ENCODE results near the gene UNC50. TPM values are rescaled to one million over a fixed set of nuclear protein-coding genes. Genes with fewer than 3 reads are reported as not detected.

UNC50 gene
- total RNA-seq: 35.0 and 37.9 TPM in 2 replicates
- polyA plus RNA-seq: 53.7 and 60.8 TPM in 2 replicates

- no peaks in the 10 kb centered on the region for H3K27me3 ChIP-seq
- peak; percentile 94 to 95 for DNase-seq (ENCODE audit: low read depth in 1 of 2, low spot score in 1 of 2)
- H3K36me3 ChIP-seq: peaks cover 28% of the 10 kb centered on the region
- H3K4me3 ChIP-seq: peak within 1 kb of the TSS; percentile 86
- TF ChIP-seq, protein P1, sequence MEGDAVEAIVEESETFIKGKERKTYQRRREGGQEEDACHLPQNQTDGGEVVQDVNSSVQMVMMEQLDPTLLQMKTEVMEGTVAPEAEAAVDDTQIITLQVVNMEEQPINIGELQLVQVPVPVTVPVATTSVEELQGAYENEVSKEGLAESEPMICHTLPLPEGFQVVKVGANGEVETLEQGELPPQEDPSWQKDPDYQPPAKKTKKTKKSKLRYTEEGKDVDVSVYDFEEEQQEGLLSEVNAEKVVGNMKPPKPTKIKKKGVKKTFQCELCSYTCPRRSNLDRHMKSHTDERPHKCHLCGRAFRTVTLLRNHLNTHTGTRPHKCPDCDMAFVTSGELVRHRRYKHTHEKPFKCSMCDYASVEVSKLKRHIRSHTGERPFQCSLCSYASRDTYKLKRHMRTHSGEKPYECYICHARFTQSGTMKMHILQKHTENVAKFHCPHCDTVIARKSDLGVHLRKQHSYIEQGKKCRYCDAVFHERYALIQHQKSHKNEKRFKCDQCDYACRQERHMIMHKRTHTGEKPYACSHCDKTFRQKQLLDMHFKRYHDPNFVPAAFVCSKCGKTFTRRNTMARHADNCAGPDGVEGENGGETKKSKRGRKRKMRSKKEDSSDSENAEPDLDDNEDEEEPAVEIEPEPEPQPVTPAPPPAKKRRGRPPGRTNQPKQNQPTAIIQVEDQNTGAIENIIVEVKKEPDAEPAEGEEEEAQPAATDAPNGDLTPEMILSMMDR (IDR thresholded peaks at IDR 0.05; ENCODE audit: low read depth, low read length): no peak
- H3K9me3 ChIP-seq (ENCODE audit: low read depth): no peaks in the 10 kb centered on the region
- H3K27ac ChIP-seq: peak within 1 kb of the TSS; percentile 99
- peaks cover 15% of the 10 kb centered on the region for H3K4me1 ChIP-seq (ENCODE audit: low read depth)
These were observed at the start of gene UNC50, which contains the start of gene COA5 for GRCh38 chr2:98608116-98608961. UNC50 (plus strand) TSS chr2:98608589; CDS start chr2:98609760, 1,171 bp downstream. COA5 (minus strand) TSS chr2:98608512; CDS start chr2:98608405, 107 bp downstream.

- peaks cover 5% of the 10 kb centered on the region for H3K4me1 ChIP-seq (ENCODE audit: low read depth)
- TF ChIP-seq, protein P1 (IDR thresholded peaks at IDR 0.05; ENCODE audit: low read depth, low read length): no peak
- H3K36me3 ChIP-seq: no peaks in the 10 kb centered on the region
- DNase-seq (ENCODE audit: low read depth in 1 of 2, low spot score in 1 of 2): no peak
- no peak overlapping the region for H3K4me3 ChIP-seq
- H3K9me3 ChIP-seq (ENCODE audit: low read depth): no peaks in the 10 kb centered on the region
- no peaks in the 10 kb centered on the region for H3K27me3 ChIP-seq
- no peak overlapping the region for H3K27ac ChIP-seq
These were observed 49.4 kb upstream of the UNC50 start for GRCh38 chr2:98558852-98559530.

- peak in 1 of 2 donors; percentile 6 for DNase-seq (ENCODE audit: low read depth in 1 of 2, low spot score in 1 of 2)
- H3K27me3 ChIP-seq: no peaks in the 10 kb centered on the region
- TF ChIP-seq, protein P1 (IDR thresholded peaks at IDR 0.05; ENCODE audit: low read depth, low read length): no peak
- H3K27ac ChIP-seq: no peak overlapping the region
- no peaks in the 10 kb centered on the region for H3K36me3 ChIP-seq
- no peak overlapping the region for H3K4me3 ChIP-seq
- H3K4me1 ChIP-seq (ENCODE audit: low read depth): peaks cover 5% of the 10 kb centered on the region
- H3K9me3 ChIP-seq (ENCODE audit: low read depth): no peaks in the 10 kb centered on the region
These were observed 48.8 kb upstream of the UNC50 start for GRCh38 chr2:98559581-98559980.

GRCh38 chr2:98560256-98560771 is 48.1 kb upstream of the UNC50 start:
- Histone ChIP-seq H3K4me1 (ENCODE audit: low read depth) (peaks cover 5% of the 10 kb centered on the region), H3K27me3 (no peaks in the 10 kb centered on the region), H3K36me3 (no peaks in the 10 kb centered on the region), H3K4me3 (no peak overlapping the region), H3K27ac (no peak overlapping the region), H3K9me3 (ENCODE audit: low read depth) (no peaks in the 10 kb centered on the region)
- peak in 1 of 2 donors; percentile 93 for DNase-seq (ENCODE audit: low read depth in 1 of 2, low spot score in 1 of 2)
- TF ChIP-seq, protein P1 (IDR thresholded peaks at IDR 0.05; ENCODE audit: low read depth, low read length): no peak

GRCh38 chr2:98561018-98561417 is 47.4 kb upstream of the UNC50 start:
- H3K4me3 ChIP-seq: no peak overlapping the region
- no peaks in the 10 kb centered on the region for H3K36me3 ChIP-seq
- TF ChIP-seq, protein P1 (IDR thresholded peaks at IDR 0.05; ENCODE audit: low read depth, low read length): no peak
- no peaks in the 10 kb centered on the region for H3K27me3 ChIP-seq
- H3K27ac ChIP-seq: no peak overlapping the region
- no peaks in the 10 kb centered on the region for H3K9me3 ChIP-seq (ENCODE audit: low read depth)
- peaks cover 5% of the 10 kb centered on the region for H3K4me1 ChIP-seq (ENCODE audit: low read depth)
- DNase-seq (ENCODE audit: low read depth in 1 of 2, low spot score in 1 of 2): no peak
